Measurements from ENCODE around the gene CCNB2.

Gene CCNB2

DNA sequence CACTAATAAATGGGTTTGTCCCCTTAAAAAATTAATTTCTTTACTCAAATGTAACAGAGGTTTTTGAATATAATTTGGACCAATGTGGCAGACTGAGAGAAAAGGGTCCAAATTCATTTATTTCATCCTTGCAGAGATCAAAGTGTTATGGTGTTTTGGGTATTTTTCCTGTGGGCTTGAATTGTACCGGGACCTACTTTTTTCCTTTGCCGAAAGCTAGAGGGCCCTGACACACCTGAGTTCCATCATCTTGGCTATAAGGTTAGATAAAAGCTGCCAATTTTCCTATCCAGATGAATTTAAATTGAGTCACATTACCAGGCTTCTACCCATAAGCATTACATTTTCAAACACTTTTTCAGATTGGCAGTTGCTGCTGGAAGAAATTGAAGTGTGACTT lies 908 bp downstream of the CCNB2 start:
- no peak overlapping the region for H3K27ac ChIP-seq (ENCODE audit: low read depth, low read length)
- DNase-seq = peak; percentile 22
- H3K18ac ChIP-seq (ENCODE audit: low read length) = peak overlapping the region; percentile 10
- H3K4me2 ChIP-seq (ENCODE audit: low read length) = peak overlapping the region; percentile 43
- H3K27me3 ChIP-seq (ENCODE audit: insufficient read depth, low read length, poor library complexity) = no peaks in the 10 kb centered on the region
- H3K79me2 ChIP-seq (ENCODE audit: control insufficient read depth, insufficient read depth, low read length) = peaks cover 4% of the 10 kb centered on the region
- no peak overlapping the region for H2AK5ac ChIP-seq (ENCODE audit: low read length)
- no peak overlapping the region for H2BK5ac ChIP-seq (ENCODE audit: low read length)
- no peaks in the 10 kb centered on the region for H3K79me1 ChIP-seq (ENCODE audit: low read length)
- peak overlapping the region; percentile 84 for H3K9ac ChIP-seq (ENCODE audit: low read length)
- no peak overlapping the region for H4K8ac ChIP-seq (ENCODE audit: low read depth, low read length)
- no peaks in the 10 kb centered on the region for H3K4me1 ChIP-seq (ENCODE audit: control insufficient read depth, low read depth, low read length)
- no peak overlapping the region for H2BK15ac ChIP-seq (replicated peaks; ENCODE audit: low read depth)
- peaks cover 4% of the 10 kb centered on the region for H3K36me3 ChIP-seq (ENCODE audit: control insufficient read depth, insufficient read depth, low read length)
- peak overlapping the region; percentile 86 for H3K4me3 ChIP-seq (ENCODE audit: low read length)
- no peak overlapping the region for H4K5ac ChIP-seq (ENCODE audit: low read length)
- no CpG with 5 or more reads among the region's 2 CpGs for WGBS (ENCODE audit: extremely low coverage, insufficient coverage, low lambda C conversion rate)
- H3K4ac ChIP-seq (ENCODE audit: low read depth, low read length) = no peak overlapping the region
- peak overlapping the region; percentile 94 for H3K56ac ChIP-seq (ENCODE audit: low read length)
- no peak overlapping the region for H3K23ac ChIP-seq (ENCODE audit: low read length)
- H2BK120ac ChIP-seq (ENCODE audit: low read depth, low read length) = no peak overlapping the region

DNA sequence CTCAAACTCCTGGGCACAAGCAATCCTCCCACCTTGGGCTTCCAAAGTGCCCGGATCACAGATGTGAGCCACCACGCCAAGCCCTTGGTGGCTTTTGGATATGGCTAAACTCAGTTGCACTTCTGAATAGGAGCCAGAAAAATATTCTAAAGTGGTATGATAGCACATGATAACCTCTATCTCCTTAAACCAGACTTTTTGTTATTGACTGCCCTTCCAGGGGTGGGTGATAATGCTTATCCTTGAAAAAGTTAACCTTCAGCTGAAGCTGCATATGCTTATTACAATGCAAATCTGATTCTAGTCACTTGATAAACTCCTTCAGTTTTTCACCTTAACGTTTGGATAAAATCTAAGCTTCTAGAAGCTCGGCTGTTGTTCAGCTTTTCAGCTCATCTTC lies 6.3 kb downstream of the CCNB2 start:
- Histone ChIP-seq H3K4me3 (ENCODE audit: low read length) (no peak overlapping the region), H3K4me1 (ENCODE audit: control insufficient read depth, low read depth, low read length) (no peaks in the 10 kb centered on the region), H3K4ac (ENCODE audit: low read depth, low read length) (no peak overlapping the region), H2BK120ac (ENCODE audit: low read depth, low read length) (no peak overlapping the region), H2AK5ac (ENCODE audit: low read length) (no peak overlapping the region), H3K27me3 (ENCODE audit: insufficient read depth, low read length, poor library complexity) (no peaks in the 10 kb centered on the region), H3K4me2 (ENCODE audit: low read length) (no peak overlapping the region), H3K18ac (ENCODE audit: low read length) (no peak overlapping the region), H4K5ac (ENCODE audit: low read length) (no peak overlapping the region), H3K27ac (ENCODE audit: low read depth, low read length) (no peak overlapping the region), H3K23ac (ENCODE audit: low read length) (no peak overlapping the region), H3K79me2 (ENCODE audit: control insufficient read depth, insufficient read depth, low read length) (peaks cover 1% of the 10 kb centered on the region), H4K8ac (ENCODE audit: low read depth, low read length) (no peak overlapping the region), H3K56ac (ENCODE audit: low read length) (no peak overlapping the region), H3K36me3 (ENCODE audit: control insufficient read depth, insufficient read depth, low read length) (peaks cover 12% of the 10 kb centered on the region), H3K79me1 (ENCODE audit: low read length) (no peaks in the 10 kb centered on the region), H2BK15ac (replicated peaks; ENCODE audit: low read depth) (no peak overlapping the region), H2BK5ac (ENCODE audit: low read length) (no peak overlapping the region), H3K9ac (ENCODE audit: low read length) (no peak overlapping the region)
- no peak for DNase-seq
- no CpG with 5 or more reads among the region's 4 CpGs for WGBS (ENCODE audit: extremely low coverage, insufficient coverage, low lambda C conversion rate)

DNA sequence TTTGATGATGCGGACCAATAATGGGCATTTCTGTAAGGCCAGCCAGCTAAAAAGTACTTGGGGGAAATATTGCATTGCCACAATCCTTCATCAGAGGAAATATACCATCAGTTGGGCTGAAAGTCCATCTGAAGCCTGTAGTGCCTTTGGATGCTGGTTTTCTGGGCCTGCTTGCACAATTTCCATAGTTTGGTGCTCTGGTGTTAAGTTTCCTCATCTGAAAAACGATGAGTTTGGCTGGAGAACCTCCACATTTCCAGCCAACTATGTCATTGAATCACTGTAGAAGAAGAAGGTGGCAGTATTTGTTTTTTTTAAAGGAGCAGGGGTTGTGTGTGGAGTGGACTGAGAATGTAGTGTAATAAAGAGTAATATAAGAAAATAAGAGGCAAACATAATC lies 10.1 kb downstream of the CCNB2 start:
- Histone ChIP-seq H3K79me1 (ENCODE audit: low read length) (no peaks in the 10 kb centered on the region), H4K5ac (ENCODE audit: low read length) (no peak overlapping the region), H2AK5ac (ENCODE audit: low read length) (no peak overlapping the region), H3K4me2 (ENCODE audit: low read length) (no peak overlapping the region), H3K79me2 (ENCODE audit: control insufficient read depth, insufficient read depth, low read length) (no peaks in the 10 kb centered on the region), H3K56ac (ENCODE audit: low read length) (no peak overlapping the region), H3K9ac (ENCODE audit: low read length) (no peak overlapping the region), H3K4ac (ENCODE audit: low read depth, low read length) (no peak overlapping the region), H3K36me3 (ENCODE audit: control insufficient read depth, insufficient read depth, low read length) (peaks cover 19% of the 10 kb centered on the region), H2BK15ac (replicated peaks; ENCODE audit: low read depth) (no peak overlapping the region), H3K18ac (ENCODE audit: low read length) (no peak overlapping the region), H4K8ac (ENCODE audit: low read depth, low read length) (no peak overlapping the region), H3K4me1 (ENCODE audit: control insufficient read depth, low read depth, low read length) (no peaks in the 10 kb centered on the region), H3K27me3 (ENCODE audit: insufficient read depth, low read length, poor library complexity) (no peaks in the 10 kb centered on the region), H3K4me3 (ENCODE audit: low read length) (no peak overlapping the region), H2BK120ac (ENCODE audit: low read depth, low read length) (no peak overlapping the region), H2BK5ac (ENCODE audit: low read length) (no peak overlapping the region), H3K27ac (ENCODE audit: low read depth, low read length) (no peak overlapping the region), H3K23ac (ENCODE audit: low read length) (no peak overlapping the region)
- no CpG with 5 or more reads among the region's 2 CpGs for WGBS (ENCODE audit: extremely low coverage, insufficient coverage, low lambda C conversion rate)
- DNase-seq = no peak

DNA sequence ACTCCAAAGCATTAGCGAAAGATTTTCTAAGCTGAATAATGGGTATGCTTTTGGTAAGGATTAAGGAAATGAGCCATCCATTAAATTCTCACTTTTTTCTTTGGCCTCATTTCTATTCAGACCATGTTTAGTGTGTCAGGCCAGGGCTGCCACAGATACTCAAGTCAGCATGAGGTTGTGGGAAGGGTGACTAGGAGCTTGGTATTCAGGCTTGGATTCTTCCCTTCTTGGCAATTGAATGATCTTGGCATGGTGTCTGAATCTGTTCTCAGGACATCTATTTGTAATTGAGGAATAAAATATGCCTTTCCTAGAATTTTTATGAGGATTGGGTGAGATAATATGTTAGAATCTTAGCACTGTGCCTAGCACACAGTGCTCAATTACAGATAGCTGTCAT lies 11.2 kb downstream of the CCNB2 start:
- Histone ChIP-seq H4K5ac (ENCODE audit: low read length) (no peak overlapping the region), H3K27ac (ENCODE audit: low read depth, low read length) (no peak overlapping the region), H3K27me3 (ENCODE audit: insufficient read depth, low read length, poor library complexity) (no peaks in the 10 kb centered on the region), H3K36me3 (ENCODE audit: control insufficient read depth, insufficient read depth, low read length) (peaks cover 19% of the 10 kb centered on the region), H3K4me1 (ENCODE audit: control insufficient read depth, low read depth, low read length) (no peaks in the 10 kb centered on the region), H3K79me1 (ENCODE audit: low read length) (no peaks in the 10 kb centered on the region), H3K23ac (ENCODE audit: low read length) (no peak overlapping the region), H3K4me2 (ENCODE audit: low read length) (no peak overlapping the region), H2AK5ac (ENCODE audit: low read length) (no peak overlapping the region), H2BK5ac (ENCODE audit: low read length) (no peak overlapping the region), H3K56ac (ENCODE audit: low read length) (no peak overlapping the region), H3K18ac (ENCODE audit: low read length) (no peak overlapping the region), H2BK120ac (ENCODE audit: low read depth, low read length) (no peak overlapping the region), H3K4me3 (ENCODE audit: low read length) (no peak overlapping the region), H4K8ac (ENCODE audit: low read depth, low read length) (no peak overlapping the region), H2BK15ac (replicated peaks; ENCODE audit: low read depth) (no peak overlapping the region), H3K9ac (ENCODE audit: low read length) (no peak overlapping the region), H3K4ac (ENCODE audit: low read depth, low read length) (no peak overlapping the region), H3K79me2 (ENCODE audit: control insufficient read depth, insufficient read depth, low read length) (no peaks in the 10 kb centered on the region)
- DNase-seq = no peak
- WGBS (ENCODE audit: extremely low coverage, insufficient coverage, low lambda C conversion rate) = no CpG with 5 or more reads among the region's 1 CpG

DNA sequence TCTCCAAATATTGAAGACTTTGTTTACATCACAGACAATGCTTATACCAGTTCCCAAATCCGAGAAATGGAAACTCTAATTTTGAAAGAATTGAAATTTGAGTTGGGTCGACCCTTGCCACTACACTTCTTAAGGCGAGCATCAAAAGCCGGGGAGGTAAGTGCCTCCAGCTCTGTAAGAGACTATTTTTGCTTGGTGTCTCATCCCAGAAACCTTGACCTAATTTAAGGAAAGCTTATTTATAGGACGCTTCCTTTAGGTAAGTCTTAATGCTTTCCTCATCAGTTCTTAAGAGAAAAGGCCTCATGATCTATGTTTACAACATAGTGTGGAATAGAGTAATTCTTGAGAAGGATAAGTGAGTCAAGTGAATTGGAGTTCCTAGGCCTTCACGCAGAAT lies 11.8 kb downstream of the CCNB2 start:
- Histone ChIP-seq H2BK5ac (ENCODE audit: low read length) (no peak overlapping the region), H2BK120ac (ENCODE audit: low read depth, low read length) (no peak overlapping the region), H2AK5ac (ENCODE audit: low read length) (no peak overlapping the region), H4K8ac (ENCODE audit: low read depth, low read length) (no peak overlapping the region), H3K4ac (ENCODE audit: low read depth, low read length) (no peak overlapping the region), H3K4me2 (ENCODE audit: low read length) (no peak overlapping the region), H3K18ac (ENCODE audit: low read length) (no peak overlapping the region), H3K36me3 (ENCODE audit: control insufficient read depth, insufficient read depth, low read length) (peaks cover 19% of the 10 kb centered on the region), H2BK15ac (replicated peaks; ENCODE audit: low read depth) (no peak overlapping the region), H3K79me1 (ENCODE audit: low read length) (no peaks in the 10 kb centered on the region), H3K9ac (ENCODE audit: low read length) (no peak overlapping the region), H3K56ac (ENCODE audit: low read length) (no peak overlapping the region), H3K4me3 (ENCODE audit: low read length) (no peak overlapping the region), H3K4me1 (ENCODE audit: control insufficient read depth, low read depth, low read length) (no peaks in the 10 kb centered on the region), H3K27me3 (ENCODE audit: insufficient read depth, low read length, poor library complexity) (no peaks in the 10 kb centered on the region), H3K27ac (ENCODE audit: low read depth, low read length) (no peak overlapping the region), H4K5ac (ENCODE audit: low read length) (no peak overlapping the region), H3K23ac (ENCODE audit: low read length) (no peak overlapping the region), H3K79me2 (ENCODE audit: control insufficient read depth, insufficient read depth, low read length) (no peaks in the 10 kb centered on the region)
- no peak for DNase-seq
- WGBS (ENCODE audit: extremely low coverage, insufficient coverage, low lambda C conversion rate) = no CpG with 5 or more reads among the region's 6 CpGs

DNA sequence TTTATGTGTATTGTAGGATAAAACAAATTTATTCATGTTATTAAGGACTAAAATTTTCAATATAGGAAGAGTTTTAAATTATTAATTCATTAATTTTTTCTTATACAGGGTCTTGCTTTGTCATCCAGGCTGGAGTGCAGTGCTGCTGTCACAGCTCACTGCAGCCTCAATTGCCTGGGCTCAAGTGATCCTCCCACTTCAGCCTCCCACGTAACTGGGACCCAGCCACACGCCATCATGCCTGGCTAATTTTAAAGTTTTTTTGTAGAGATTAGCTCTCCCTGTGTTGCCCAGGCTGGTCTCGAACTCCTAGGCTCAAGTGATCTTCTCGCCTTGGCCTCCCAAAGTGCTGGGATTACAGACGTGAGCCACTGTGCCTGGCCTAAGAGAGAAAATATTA lies 14.7 kb downstream of the CCNB2 start:
- H3K27me3 ChIP-seq (ENCODE audit: insufficient read depth, low read length, poor library complexity) = no peaks in the 10 kb centered on the region
- no peak overlapping the region for H2BK120ac ChIP-seq (ENCODE audit: low read depth, low read length)

More for the DNA sequence above, 14.7 kb downstream of the CCNB2 start:
- Histone ChIP-seq H3K4me2 (ENCODE audit: low read length) (no peak overlapping the region), H3K79me2 (ENCODE audit: control insufficient read depth, insufficient read depth, low read length) (no peaks in the 10 kb centered on the region), H3K23ac (ENCODE audit: low read length) (no peak overlapping the region), H3K4me3 (ENCODE audit: low read length) (no peak overlapping the region), H3K4me1 (ENCODE audit: control insufficient read depth, low read depth, low read length) (no peaks in the 10 kb centered on the region), H4K5ac (ENCODE audit: low read length) (no peak overlapping the region), H4K8ac (ENCODE audit: low read depth, low read length) (no peak overlapping the region), H2AK5ac (ENCODE audit: low read length) (no peak overlapping the region), H3K36me3 (ENCODE audit: control insufficient read depth, insufficient read depth, low read length) (peaks cover 26% of the 10 kb centered on the region), H3K27ac (ENCODE audit: low read depth, low read length) (no peak overlapping the region), H3K18ac (ENCODE audit: low read length) (no peak overlapping the region), H2BK5ac (ENCODE audit: low read length) (no peak overlapping the region), H3K4ac (ENCODE audit: low read depth, low read length) (no peak overlapping the region), H2BK15ac (replicated peaks; ENCODE audit: low read depth) (no peak overlapping the region), H3K9ac (ENCODE audit: low read length) (no peak overlapping the region), H3K79me1 (ENCODE audit: low read length) (no peaks in the 10 kb centered on the region), H3K56ac (ENCODE audit: low read length) (no peak overlapping the region)
- no peak for DNase-seq
- WGBS (ENCODE audit: extremely low coverage, insufficient coverage, low lambda C conversion rate) = no CpG with 5 or more reads among the region's 5 CpGs

All from mesendoderm (in vitro differentiated cells).